ENCODE measurements around the gene EXOC6B.
"Not testable (repeated sequence)": the region's sequence is repeated elsewhere in the genome, so short reads cannot be mapped to it uniquely, and the experiment has no call there.

The EXOC6B gene

GRCh38 chr2:72535586-72535985 is 290.2 kb downstream of the EXOC6B start:
- DNase-seq: not testable (repeated sequence)

- DNase-seq: no peak
Observed at GRCh38 chr2:72533765-72534164, 292.1 kb downstream of the EXOC6B start.

GRCh38 chr2:72527424-72527823 is 298.4 kb downstream of the EXOC6B start:
- DNase-seq: no peak

GRCh38 chr2:72526623-72527022 is 299.2 kb downstream of the EXOC6B start:
- no peak for DNase-seq

- DNase-seq: no peak
Observed at GRCh38 chr2:72524071-72524470, 301.8 kb downstream of the EXOC6B start.

GRCh38 chr2:72515696-72516095 is 310.1 kb downstream of the EXOC6B start:
- DNase-seq: no peak

GRCh38 chr2:72513011-72513410 is 312.8 kb downstream of the EXOC6B start:
- no peak for DNase-seq

- no peak for DNase-seq
Observed at GRCh38 chr2:72512376-72512775, 313.5 kb downstream of the EXOC6B start.

- no peak for DNase-seq
Observed at GRCh38 chr2:72511906-72512305, 313.9 kb downstream of the EXOC6B start.

GRCh38 chr2:72497763-72498162 is 328.1 kb downstream of the EXOC6B start:
- DNase-seq: no peak

- no peak for DNase-seq
Observed at GRCh38 chr2:72496479-72496878, 329.4 kb downstream of the EXOC6B start.

- no peak for DNase-seq
Observed at GRCh38 chr2:72494392-72494791, 331.4 kb downstream of the EXOC6B start.

- not testable (repeated sequence) for DNase-seq
Observed at GRCh38 chr2:72484622-72485021, 341.2 kb downstream of the EXOC6B start.

GRCh38 chr2:72483346-72483745 is 342.5 kb downstream of the EXOC6B start:
- no peak for DNase-seq

- no peak for DNase-seq
Observed at GRCh38 chr2:72475246-72475645, 350.6 kb downstream of the EXOC6B start.

GRCh38 chr2:72457801-72458516 is 367.9 kb downstream of the EXOC6B start:
- no peak for DNase-seq

- no peak for DNase-seq
Observed at GRCh38 chr2:72454189-72454588, 371.6 kb downstream of the EXOC6B start.

- DNase-seq: no peak
Observed at GRCh38 chr2:72442270-72442669, 383.6 kb downstream of the EXOC6B start.

- no peak for DNase-seq
Observed at GRCh38 chr2:72439892-72440291, 385.9 kb downstream of the EXOC6B start.

GRCh38 chr2:72438364-72438763 is 387.5 kb downstream of the EXOC6B start:
- no peak for DNase-seq

- no peak for DNase-seq
Observed at GRCh38 chr2:72431737-72432136, 394.1 kb downstream of the EXOC6B start.

GRCh38 chr2:72427022-72427861 is 398.6 kb downstream of the EXOC6B start:
- DNase-seq: no peak

- DNase-seq: no peak
Observed at GRCh38 chr2:72425996-72426395, 399.8 kb downstream of the EXOC6B start.

- DNase-seq: no peak
Observed at GRCh38 chr2:72423756-72424155, 402.1 kb downstream of the EXOC6B start.
